Eye (tissue), 1 donor: Measurements from ENCODE around the gene XPO5.
A peak's percentile ranks its signal among the peaks of the same experiment; 100 is the strongest.
"Not testable (repeated sequence)": the region's sequence is repeated elsewhere in the genome, so short reads cannot be mapped to it uniquely, and the experiment has no call there.

Source experiments
- DNase-seq: peaks from one replicate; pipeline ENCODE4 v3.0.0-alpha.2; 2015

Gene XPO5

GRCh38 chr6:43582911-43583310 is 7.1 kb upstream of the XPO5 start:
- DNase-seq: no peak

- DNase-seq: no peak
These were observed 3.3 kb upstream of the XPO5 start for GRCh38 chr6:43579171-43579570.

DNA sequence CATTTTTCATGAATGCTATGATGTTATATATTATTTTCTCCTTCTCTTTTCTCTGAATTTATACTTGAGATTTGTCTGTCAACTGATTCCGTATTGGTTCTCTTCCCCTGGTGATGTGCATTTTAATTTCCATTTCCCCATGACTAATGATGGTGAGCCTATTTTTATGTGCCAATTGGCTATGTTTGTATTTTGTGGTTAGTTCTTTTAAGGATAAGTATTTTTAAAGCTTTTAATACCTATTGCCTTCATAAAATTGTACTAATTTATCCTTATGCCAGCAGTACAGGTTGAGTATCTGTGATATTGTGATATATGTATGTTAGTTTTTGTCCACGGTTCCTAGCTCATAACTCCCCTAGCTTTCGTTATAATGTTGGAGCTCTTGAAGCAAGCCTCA is 2.9 kb upstream of the XPO5 start:
- DNase-seq: no peak

GRCh38 chr6:43575105-43575771 is 600 bp downstream of the XPO5 start:
- DNase-seq: peak; percentile 72

- no peak for DNase-seq
These were observed 3.8 kb downstream of the XPO5 start for GRCh38 chr6:43572015-43572414.

DNA sequence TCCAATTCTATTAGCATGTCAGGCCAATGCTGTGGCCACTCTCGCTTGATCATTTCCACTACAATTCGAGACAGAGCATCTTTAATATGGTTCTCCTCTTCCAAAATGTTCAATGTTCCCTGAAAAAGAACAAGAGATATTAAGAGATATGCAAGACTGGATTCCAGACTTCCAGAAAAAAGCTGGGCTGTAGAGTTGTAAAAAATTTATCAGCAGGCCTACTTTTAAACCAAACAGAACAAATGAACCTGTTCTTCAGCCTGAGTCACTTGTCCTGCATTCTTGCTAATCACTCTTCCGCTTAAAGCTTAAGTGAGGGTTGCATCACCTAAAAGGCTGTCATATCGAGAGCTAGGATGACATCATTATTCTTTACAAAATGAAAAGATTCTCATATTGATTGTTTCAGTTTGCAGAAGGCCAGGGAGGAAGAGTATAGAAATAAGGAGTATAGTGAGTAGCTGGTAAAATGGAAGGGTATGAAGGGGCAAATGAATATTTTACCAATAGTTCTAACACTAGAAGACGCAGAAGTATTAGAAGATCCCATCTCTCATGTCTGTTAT is 4.9 kb downstream of the XPO5 start:
- no peak for DNase-seq

DNA sequence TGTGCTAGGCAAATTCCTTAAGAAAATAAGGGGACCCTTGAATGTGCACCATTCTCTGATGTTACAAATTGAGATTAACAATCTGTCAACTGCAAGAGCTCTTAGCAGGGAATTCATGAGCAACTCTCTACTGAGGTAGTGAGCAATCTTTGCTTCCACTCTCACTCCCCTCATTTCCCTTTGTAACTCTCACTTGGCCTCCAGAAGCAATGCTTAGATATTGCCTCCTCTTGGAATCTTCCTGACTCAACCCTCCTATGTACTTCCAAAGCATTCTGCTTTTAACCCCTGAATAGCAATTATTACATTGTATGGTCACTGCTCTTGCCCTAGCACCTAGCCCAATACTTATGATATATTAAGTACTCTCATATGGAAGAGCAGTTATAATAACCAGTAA is 16.5 kb downstream of the XPO5 start:
- DNase-seq: no peak

DNA sequence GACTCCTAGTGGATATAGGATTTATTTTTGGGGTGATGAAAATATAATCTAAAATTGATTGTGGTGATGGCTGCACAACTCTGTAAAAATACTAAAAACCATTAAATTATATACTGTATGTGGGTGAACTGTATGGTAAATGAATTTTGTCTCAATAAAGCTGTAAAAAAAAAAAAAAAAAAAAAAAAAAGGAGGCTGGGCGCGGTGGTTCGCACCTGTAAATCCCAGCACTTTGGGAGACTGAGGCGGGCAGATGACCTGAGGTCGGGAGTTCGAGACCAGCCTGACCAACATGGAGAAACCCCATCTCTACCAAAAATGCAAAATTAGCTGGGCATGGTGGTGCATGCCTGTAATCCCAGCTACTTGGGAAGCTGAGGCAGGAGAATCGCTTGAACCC is 18.2 kb downstream of the XPO5 start:
- DNase-seq: not testable (repeated sequence)

DNA sequence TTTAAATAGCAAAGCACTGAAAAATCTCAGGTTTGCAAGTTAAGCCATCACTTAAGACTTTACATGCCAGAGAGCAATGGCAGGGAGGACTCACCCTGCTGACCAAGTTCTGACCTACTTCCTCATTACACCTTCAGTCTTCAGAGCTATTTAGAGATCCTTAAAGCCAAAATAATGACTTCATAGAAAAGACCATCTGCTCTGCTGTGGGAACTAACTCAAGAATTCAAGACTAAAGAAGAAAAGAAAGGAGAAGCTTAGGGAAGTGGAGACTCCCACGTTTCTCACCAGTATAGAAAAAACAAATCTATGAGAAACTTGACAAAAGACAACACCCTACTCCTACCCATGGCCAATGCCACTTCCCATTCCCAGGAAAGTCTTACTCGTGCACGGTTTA is 28.6 kb downstream of the XPO5 start:
- no peak for DNase-seq

GRCh38 chr6:43544461-43544860 is 31.4 kb downstream of the XPO5 start:
- DNase-seq: no peak

- no peak for DNase-seq
These were observed 33.9 kb downstream of the XPO5 start for GRCh38 chr6:43541774-43542471.

- no peak for DNase-seq
These were observed 35.3 kb downstream of the XPO5 start for GRCh38 chr6:43540507-43540906.

DNA sequence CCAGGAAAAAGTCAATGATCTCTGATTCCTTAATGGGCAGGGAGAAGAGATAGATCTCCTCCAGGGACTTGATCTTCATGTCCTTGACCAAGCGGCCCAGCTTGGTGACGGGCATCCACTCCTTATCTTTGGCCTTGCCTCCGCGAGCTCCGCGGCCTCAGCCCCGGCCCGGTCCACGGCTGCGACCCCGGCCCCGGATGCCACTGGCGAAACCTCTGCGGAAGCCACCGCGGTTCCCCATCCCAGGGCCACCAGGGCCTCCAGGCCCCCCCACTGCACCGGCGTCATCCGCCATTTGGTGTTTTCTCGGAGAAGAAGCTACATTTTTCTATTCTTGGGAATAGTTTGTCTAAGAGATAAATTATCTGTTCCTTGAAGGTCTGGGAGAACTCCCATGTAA is 36.4 kb downstream of the XPO5 start:
- not testable (repeated sequence) for DNase-seq

GRCh38 chr6:43538986-43539385 is 36.9 kb downstream of the XPO5 start:
- DNase-seq: not testable (repeated sequence)

- no peak for DNase-seq
These were observed 43.6 kb downstream of the XPO5 start for GRCh38 chr6:43532201-43532600.

DNA sequence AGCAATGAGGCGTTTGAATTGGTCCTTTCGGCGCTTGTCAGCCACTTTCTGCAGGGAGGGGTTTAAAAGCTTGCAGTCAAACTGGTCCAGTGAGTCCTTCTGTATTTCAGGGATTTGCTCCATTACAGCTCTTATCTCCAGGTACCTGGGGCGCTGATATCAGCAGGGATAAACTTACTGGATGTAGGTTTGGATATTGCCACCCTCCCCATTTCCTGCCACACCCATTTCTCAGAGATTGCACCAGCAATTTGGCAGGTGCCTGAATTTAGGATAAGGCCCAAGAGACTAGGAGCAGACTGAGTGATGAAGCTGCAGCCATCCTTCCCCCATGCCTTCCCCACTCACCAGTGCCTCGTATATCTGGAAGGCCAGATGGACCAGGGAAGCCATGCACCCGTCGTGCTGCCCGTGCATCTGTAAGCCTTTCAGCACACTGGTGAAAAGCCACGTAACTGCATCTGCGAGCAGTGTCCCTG is 51.3 kb downstream of the XPO5 start:
- DNase-seq: no peak

DNA sequence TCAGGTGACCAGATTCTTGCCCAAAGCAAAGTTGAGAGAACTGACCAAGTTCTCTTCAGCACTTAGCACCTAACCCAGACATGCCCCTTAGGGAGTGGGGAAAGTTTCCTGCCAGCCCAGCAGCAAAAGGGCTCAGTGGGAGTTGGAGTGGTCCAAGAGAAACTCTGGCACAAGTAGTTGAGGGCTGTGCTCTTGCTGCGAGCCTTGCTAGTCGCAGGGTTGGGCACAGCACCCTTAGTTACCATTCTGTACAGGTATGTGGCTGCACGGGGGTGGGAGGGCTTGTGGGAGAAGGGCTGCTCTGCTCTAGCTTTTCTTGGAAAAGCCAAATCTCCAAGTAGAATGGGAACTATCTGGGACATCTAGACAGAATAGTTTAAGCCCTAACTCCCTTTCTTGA is 52.6 kb downstream of the XPO5 start:
- DNase-seq: no peak

DNA sequence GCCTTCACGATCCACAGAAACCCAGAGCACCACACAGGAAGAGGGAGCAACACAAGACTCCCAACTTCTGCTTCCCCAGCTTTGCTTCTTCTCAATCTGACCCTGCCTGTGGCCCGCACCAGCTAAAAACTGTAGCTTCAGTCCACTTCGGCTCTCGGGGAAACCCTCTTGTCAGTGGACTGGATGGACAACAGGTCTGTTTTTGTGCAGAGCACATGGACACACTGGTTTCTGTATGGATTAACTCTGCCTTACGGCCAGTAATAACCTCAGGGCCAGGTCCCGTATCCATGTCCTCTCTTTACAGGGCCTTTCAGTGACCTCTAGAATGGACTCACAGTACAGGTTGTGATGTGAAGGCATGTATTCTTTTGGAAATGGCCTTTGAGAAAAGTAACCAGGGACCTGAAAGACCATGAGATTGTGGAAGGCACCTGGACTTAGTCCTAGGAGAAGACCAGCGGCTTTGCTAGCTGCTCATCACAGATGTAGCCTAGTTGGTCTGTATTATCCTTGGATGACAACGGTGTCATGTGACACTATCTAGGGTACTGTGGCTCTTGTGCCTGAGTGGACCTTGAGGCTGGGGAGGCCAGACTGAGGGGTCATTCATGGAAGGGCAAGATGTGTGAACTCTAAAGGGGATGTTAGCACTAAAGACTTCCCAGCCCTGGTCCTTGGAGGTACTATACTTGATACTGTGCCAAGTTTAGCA is 53.1 kb downstream of the XPO5 start:
- DNase-seq: no peak

DNA sequence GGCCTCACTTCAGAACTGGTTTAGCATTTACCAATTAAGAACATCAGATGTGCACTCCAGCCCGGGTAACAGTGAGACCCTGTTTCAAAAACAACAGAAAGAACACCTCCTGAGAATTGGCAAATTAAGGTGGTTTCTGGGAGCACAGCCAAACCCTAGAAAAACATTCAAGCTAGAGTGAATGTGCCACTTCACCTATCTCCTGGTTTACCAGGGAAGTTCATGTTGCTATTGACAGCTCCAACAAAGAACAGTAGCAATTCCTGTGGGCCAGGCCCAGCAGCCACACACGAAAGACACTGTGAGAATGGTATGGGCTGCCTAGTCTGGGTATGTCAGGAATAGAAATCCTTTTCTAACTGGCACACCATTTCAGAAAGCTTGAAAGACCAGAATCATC is 54.0 kb downstream of the XPO5 start:
- no peak for DNase-seq

DNA sequence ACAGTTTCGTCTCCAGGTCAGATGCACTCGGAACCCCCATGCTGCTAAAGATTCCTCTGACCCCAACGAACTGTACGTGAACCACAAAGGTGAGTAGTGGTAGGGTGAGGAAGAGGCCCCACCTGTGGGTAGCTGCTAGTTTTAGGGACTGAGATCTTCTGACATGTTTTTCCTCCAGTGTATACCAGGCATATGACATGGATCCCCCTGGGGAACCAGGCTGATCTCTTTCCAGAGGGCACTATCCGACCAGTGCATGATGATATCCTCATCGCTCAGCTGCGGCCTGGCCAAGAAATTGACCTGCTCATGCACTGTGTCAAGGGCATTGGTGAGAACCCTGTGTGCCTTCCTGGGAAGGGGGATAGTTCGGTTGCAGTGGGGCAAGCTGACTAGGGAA is 55.7 kb downstream of the XPO5 start:
- no peak for DNase-seq

DNA sequence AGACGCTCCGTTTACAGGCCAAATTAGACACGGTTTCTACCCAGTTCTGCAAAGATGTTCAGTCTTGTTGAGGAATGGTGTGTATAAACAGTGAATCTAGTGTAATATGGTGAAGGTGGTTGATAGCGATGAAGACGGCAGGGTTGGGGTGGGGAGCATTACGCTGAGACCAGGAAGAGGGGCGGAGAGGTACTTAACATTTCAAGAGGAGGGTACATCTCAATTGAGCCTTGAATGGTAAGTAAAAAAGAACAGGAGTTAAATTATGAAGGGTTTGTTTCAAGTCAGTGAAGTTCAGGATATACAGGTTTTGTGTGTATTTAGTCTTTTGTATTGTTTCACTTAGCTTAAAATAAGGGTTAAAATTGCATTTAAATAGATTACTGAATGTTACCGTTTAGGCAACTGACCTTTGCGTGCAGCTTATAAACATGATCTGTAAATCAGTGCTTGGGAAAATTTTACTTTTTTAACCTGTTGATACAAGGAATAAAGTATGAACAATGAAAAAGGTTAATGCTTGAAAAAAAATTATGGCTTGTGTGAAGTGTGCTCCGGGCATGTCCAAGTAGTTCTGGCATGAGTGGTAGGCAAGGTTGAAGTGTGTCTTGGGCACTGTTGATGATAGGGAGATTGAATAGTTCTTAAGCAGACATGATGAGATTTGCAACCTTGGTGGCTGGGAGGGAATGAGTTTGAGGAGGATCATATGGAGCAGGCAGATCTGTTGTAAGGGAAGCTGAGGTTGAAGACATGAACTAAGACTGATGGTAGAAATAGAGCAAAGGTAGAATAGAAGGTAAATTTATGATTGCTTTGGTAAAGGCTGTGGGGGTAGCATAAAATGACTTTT is 58.1 kb downstream of the XPO5 start:
- DNase-seq: no peak

- peak; percentile 100 for DNase-seq
These were observed 58.9 kb downstream of the XPO5 start, which contains the start of the genes POLR1C and YIPF3 for GRCh38 chr6:43516697-43517504. POLR1C (plus strand) TSS chr6:43517089; CDS start chr6:43517110, 21 bp downstream. YIPF3 (minus strand) TSS chr6:43516926; CDS start chr6:43516807, 119 bp downstream.
